Measurements from ENCODE around the gene TRERF1.
"Not testable (repeated sequence)": the region's sequence is repeated elsewhere in the genome, so short reads cannot be mapped to it uniquely, and the experiment has no call there.

The TRERF1 gene

DNA sequence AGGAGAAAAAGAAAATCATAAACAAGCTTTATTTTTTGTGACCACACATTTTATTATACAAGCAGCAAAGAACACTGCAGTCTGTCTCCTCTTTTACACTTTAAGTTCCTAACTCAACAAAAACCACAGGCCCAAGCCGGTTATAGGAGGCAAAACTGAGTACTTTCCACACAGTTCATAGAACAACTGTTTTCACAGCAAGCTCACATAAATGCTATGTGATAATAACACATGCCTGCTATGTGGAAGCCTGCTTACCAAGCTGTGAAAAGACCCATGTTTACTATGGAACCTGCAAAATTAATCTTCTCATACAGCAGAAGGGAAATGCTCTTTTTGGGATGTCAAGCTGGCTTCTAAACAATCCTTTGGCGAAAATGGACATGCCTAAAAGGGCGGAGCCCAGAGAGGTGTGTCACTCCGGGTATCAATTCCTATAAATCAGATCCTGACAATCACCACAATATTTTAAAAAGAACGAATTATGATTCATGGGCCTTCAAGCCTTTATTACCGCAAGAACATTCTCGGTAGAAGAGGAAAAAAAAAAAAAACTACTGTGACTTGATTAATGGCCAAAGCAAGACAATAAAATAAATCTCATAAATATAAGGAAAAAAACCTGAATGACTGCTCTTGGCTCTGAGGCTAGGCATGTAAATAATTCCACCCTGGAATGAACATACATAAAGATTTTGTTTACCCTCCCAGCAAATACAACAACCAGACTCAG lies 2.6 kb downstream of the TRERF1 start:
- no peak for DNase-seq

DNA sequence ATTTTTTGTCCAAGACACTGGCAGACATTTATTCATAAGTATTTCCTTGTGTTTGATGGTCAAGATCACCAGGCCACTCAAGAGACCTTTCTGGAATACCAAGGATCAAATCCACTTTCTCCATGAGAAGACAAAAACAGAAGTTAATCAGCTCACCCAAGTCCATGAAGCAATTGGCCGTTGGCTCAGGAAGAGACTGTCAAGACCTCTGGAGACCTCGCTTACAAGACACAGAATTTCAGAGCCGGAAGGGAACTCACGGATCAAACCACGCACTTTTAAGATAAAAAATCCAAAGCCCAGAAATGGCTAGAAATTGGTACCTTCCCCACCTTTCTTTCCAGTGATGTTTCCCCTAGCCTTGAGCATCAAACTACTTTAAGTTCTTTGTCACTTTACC lies 3.3 kb downstream of the TRERF1 start:
- no peak for DNase-seq

DNA sequence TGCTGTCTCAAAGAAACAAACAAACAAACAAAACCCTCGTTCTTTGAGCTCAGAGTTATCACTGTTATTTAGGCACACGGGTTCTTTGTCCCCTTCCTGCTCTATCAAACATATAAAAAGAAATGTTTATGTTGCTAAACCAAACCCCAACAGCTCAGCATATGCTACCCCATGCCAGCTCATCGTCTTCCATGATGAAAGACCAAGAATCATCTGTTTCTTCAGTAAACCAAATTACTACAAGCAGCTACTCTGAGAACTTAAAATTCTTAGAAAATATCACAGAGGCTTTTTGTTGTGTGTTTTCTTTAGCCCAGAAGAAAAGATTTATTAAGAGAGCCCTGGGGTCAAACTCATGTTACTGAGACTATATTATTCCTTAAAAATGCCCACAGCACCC lies 4.7 kb downstream of the TRERF1 start:
- no peak for DNase-seq

DNA sequence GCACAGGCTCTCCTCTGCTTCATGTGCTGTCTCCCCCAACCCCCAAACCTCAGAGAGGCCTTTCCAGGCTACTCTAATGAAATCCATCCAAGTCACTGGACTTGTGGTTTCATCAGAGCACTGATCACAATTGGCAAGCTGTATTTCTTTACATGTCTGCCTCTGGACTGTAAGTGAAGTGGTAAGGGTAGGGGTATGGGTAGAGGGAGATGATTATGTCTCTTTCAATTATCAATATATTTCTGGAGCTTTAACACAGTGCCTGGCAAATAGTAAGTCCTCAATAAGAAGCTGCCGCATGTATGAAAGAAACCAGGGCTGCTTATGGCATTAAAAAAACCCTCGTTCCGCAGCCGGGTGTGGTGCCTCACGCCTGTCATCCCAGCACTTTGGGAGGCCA lies 5.4 kb downstream of the TRERF1 start:
- DNase-seq: no peak

DNA sequence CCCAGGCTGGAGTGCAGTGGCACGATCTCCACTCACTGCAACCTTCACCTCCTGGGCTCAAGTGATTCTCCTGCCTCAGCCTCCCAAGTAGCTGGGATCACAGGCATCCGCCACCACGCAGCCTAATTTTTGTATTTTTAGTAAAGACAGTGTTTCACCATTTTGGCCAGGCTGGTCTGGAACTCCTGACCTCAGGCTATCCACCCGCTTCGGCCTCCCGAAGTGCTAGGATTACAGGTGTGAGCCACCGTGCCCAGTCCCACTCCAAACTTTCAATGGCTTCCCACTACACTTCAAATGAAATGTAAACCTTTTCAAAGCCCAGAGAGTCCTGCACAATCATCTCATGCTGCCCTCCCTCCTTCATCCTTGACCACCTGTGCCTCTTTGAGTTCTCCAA lies 5.8 kb downstream of the TRERF1 start:
- DNase-seq: not testable (repeated sequence)

DNA sequence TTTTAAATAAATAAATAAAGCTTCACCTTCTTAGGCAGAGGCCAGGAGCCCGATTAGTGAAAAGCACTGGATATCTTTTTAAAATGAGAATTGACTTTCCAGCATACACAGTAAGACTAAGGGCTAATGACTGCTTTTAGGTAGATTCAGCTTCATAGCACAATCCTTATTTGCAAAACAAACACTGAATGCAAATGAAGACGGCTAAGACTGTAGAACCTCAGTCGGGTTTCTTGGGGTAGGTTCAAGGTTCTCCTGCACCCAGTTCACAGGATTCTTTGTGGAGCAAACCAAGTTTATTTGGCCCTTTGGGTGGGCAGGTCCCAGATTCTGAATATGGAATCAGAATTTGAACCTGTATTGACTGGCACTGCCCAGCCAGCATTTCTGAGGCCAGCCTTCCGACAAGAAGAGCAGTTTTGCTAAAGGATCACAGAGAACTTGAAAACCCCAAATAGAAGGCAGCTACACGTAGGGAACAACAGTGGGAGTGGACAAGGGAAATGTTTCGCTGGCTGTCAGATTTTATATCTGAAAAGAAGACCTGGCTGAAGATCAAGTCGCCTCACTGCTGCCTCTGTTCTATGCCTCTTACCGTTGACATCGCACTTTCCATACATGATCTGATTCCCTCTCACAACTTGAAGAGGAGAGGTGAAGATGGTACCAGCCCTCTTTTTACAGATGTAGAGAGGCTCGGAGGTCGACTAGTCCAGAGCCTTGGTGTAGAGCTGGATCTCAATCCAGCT lies 8.2 kb downstream of the TRERF1 start:
- DNase-seq: no peak

DNA sequence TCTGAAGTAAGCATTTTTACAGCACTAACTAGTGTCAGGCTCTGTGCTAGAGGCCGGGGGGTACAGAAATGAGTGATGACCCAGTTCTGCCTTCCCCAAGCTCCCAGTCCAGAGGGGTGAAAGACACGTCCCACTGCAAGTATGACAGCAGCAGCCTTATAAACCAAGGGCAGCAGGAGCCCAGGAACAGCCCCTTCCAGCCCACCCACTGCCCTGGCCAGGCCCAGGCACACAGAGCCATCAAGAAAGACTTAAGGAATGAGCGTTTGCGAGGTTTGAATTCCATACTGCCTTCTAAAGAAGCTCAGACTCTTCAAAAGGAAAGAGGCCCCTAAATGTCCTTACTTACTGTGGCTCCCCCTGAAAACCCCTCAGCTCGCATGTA lies 10.0 kb downstream of the TRERF1 start:
- no peak for DNase-seq

DNA sequence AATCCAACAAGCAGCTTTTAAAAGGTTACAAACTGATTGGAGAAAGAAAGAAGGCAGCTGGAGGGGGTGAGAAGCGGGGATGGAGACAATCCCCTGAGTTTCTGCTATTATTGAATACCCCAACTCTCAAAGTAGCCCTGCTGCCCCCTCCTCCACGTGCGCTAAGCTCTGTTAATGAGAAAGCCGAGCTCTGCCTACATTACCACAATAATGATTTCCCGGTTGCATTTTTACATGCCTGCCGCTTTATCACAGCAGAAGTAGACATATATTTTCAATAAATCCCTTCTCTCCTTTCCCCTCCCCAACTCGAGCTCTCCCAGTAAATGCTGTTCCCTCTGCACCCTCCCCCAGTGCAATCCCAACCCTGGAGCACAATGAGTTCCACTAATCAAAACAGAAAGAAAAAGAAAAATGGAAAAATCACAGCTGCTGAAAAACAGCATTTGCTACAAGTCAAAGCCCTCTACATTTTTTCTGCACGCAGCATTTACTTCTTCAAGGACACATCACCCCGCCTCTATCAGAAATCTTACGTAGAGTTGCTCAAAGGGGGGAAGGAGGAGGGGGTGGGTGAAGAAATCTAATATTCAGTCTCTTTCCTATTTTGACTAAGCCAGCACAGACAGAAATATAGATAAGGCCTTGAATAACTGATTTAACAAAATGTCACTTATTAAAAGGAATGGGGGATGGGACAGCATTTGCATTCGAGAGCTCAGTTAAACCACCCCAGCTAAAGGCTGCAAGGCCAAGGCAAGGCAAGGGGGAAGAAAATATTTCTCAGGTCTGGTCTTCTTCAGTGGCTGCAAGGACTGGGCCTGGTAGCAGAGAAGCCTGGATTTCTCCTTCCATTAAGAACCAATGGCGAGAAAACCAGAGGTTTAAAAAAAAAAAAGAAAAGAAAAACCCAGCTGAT lies 10.7 kb downstream of the TRERF1 start:
- no peak for DNase-seq

DNA sequence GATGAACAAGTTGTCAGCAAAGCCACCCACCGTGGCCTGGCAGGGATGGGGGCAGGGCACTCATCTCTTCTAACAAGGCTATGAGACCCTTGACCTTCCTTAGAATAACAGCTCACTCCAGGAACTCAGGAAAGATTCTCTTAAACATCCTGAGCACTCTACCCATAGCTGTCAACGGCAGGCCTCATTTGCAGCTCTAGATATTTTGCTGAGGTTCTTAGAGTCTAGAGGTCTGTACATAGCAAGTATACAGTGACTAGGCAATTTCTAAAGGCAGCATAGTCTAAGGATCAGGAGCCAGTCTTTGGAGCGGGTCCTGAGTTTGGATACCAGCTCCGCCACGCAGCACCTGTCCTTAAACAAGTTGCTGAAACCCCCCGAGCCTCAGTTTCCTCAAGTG lies 11.7 kb downstream of the TRERF1 start:
- no peak for DNase-seq

DNA sequence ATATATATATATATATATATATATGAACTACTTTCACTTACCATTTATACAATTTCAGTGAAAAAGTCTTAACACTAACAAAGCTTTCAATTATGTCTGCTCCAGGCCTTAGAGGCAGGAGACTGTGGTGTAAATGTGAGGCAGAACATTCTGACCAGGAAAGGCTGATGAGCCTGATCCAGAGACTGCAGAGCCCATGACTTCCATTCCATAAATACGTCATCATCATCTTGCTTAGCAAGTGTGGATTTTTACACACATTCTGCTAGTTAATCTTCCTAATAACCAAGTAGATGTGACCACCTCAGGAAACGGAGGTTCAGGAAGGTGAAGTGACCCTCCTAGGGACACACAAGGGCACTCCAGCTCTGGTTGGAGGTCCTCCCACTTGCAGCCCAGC lies 14.9 kb downstream of the TRERF1 start:
- DNase-seq: no peak

DNA sequence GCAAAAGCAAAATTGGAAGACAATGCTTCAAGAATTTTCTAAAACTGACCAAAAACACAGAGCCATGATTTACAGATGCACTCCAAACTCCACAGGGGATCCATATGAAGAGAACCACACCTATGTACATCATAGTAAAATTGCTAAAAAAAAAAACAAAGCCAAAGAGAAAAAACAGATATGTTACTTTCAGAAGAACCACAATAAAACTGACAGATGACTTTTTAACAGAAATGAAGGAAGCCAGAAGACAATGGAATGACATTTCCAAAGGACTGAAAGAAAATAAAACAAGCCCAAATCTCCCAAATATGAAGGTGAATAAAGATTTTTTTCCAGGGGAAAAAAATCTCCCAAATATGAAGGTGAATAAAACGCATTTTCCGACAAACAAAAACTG lies 17.5 kb downstream of the TRERF1 start:
- DNase-seq: no peak

DNA sequence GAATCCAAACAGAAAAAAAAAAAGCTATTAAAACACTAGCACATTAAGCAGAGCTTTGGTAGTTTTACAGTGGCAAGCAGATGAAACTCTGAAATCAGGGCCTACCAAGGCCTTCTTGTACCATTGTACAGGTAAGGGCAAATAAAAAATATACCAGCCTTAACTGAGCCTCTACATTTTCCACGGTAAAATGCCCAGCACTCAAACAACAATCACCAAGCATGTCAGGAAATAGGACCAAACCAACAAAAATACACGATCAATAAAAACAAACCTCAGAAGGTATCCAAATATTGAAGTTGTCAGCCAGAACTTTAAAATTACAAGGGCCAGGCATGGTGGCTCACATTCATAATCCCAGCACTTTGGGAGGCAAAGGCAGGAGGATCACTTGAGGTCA lies 18.3 kb downstream of the TRERF1 start:
- DNase-seq: no peak

DNA sequence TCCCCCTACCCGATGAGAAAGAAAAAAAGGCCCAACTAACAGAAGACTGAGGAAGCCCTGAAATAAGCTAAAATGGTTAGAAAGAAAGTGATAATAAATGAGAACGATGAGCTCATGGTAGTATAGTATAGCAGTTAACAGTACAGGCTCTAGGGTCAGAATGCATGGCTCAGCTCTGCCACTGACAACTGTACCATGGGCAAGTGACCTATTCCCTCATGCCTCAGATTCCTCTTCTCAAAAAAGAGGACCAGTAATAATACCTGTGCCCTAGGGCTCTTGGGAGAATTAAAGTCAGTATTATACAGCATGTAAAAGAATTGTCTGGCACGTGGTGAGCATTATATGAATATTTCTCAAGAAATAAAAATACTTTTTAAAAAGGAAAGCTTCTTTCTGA lies 19.8 kb downstream of the TRERF1 start:
- DNase-seq: no peak

DNA sequence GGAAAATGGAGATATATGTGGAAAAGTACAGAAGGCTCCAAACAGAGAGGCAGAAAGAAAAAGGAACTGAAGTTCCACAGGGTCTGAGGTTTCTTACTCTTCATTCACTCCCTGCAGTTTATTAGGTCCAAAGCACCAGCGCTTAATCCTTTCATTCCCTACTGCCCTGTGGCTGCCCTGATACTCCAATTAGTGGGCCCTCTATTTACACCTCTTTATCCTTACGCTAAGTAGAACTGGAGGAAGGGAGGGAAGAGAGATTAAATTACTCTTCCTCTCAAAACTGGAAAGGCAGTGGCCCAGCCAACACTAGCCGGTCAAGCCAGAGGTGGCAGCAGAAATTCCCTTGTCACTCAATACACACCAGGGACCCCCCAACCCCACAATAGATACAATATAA lies 20.4 kb downstream of the TRERF1 start:
- no peak for DNase-seq

DNA sequence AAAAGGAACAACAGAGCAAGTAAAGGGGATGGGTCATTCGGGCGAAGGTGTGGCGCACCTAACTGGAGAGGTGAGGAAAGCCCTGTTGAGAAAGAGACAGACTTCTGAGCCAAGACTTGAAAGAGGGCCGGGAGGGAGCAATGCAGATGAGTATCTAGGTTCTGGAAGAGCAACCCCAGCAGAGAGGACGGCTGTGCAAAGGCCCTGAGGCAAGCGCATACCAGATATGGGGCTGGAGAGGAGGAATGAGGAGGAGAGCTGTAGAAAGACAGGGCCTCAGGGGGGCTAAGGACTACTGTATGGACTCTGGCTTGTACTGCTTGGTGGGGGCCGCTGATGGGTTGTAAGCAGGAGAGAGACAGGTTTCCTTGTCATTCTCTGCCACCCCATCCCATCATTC lies 21.9 kb downstream of the TRERF1 start:
- DNase-seq: no peak

DNA sequence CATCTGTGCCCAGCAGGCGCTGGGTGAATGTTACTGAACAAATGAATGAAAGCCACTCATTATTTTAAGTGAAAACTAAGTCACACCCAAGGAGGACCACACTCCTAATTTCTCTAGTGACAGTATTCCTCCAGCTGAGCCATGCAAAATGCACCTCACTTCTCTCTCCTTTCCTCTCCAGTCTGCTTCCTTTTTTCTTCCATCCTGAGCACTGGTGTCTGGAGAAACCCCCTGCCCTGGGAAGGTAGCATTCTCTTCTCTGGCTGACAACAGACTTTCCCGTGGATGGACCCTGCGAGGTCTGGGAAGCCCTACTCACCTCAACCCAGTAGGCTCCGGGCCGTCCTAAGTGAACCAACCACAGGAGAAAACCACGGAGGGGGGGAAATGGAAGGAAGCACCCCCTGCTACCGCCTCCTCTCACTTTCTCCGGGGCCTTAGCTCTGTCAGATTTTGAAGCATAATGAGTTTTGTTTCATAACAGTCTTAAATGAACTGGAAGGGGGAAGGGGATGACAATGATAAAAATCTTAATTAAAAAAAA lies 22.6 kb downstream of the TRERF1 start:
- DNase-seq: no peak

DNA sequence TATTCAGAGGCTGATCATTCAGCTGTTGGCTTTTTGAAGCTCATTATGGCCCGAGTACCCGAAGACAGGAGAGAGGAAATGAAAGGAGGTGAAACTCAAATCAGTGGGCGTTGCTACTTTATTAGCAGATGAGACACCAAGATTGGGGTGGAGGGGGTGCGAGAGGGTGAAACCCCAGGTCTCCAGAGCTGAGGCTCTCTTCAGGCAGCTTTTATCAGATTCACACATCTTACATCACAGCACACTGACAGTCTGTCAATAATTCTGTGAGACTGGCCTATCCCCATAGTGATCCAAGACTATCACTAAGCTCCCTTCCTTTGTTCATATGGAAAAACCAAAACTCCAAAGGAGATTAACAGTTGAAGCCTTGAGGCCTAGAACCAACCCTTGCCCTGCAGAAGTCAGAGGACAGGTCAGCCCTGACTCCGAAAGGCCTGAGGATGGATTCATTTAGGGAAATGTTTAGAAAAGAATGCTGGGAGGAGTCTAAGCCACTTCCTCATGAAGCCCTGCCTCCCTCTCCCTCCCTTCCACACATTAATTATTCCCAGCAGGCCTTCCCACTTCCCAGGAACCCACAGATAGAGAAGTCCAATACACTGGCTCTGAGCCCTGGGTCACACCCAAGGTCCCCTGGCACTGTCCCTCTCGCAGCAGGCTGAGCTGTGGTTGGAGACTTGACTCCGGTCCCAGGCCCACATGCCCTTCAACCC lies 23.2 kb downstream of the TRERF1 start:
- no peak for DNase-seq

DNA sequence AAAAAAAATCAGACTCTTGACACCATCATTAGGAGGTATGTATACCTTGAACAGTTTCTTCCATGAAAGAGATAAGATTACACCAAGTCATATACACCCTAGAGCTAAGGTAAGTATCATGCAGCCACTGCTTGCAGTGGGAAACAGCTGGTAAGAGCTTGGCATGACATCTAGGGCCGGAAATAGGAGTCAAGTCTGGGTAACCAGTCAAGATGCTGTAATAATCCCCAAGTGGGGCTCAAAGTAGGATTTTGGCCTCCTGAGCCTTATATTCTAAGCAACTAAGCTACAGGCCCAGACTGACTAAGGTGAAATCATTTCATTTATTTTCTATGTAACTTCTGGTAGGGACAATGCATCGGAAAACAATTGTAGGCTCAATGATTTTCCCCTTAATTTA lies 23.9 kb downstream of the TRERF1 start:
- no peak for DNase-seq

DNA sequence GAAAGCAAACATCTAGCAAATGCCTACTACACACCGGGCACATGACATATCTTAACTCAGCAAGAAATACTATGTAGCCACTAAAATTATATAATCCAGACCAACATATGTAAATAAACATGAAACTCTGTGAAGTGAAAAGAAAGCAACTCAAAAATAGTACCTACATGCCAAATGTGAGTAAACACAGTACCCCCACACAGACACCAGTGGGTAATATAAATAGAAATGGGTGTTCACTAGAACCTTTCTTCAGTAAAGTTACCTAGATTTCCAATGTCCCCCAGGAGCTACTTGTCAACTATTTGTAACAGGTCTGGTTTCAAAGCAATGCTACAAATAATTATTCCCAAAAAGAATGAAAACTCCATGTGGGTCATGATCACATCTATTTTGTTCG lies 25.5 kb downstream of the TRERF1 start:
- no peak for DNase-seq

DNA sequence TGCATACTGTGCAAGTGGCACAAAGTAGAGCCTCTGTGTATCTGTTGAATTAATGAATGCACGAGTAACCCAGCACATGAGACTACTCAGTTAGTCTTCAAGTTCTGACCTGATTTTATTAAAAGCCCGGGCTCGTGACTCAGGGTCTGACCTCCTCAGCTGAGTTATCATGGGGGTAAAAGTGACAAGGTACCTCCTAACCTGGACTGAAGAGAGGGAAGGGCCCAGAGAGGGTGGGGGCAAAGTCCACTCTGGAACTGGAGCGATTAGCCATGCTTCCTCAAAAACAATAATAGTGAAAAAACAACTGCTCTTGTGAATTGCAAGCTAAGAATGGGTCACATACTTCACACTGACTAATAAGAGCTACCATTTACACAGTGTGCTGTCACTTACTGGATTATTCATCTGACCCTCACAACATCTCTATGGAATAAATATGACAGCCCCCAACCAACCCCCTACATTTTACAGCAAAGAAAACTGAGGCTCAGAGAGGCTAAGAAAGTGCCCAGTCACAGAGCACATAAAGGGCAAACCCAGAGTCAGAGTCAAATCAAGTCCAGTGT lies 26.7 kb downstream of the TRERF1 start:
- DNase-seq: no peak

DNA sequence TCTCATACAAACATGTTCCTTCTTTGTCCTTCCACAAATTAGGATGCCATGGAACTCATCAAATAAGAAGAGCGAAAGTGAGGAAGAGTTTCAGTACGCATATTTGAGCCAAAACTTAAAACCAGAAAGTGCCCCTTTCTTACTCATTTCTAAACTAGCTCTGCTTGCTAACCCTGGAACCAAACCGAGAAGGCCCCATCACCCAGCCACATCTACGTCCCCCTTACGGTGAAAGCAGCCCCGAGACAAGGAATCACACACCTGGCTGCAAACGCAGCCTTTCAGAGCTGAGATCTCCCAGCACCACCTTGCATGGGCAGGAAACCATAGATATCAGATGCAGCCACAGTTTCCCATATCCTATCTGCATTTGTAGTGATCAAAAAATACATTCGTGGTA lies 28.5 kb downstream of the TRERF1 start:
- no peak for DNase-seq

DNA sequence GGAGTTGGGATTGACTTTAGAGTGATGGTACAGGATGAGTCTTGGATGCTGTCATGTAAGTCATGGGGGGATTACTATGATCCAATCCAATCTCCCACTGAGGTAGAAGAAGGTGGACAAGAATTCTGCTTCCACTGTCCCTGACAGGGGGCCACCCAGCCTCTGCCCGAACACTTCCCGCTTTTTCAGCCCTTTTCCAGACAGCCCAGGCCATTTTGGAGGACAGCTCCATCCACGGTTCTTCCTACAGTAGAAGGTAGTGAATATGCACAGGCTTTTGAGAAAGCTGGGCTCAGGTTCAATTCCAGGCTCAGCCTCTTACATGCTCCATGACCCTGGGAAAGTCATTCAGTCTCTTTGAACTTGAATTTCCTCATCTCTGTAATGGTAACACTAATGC lies 31.0 kb downstream of the TRERF1 start:
- no peak for DNase-seq
